ENCODE measurements around the gene HEXA.

DNA sequence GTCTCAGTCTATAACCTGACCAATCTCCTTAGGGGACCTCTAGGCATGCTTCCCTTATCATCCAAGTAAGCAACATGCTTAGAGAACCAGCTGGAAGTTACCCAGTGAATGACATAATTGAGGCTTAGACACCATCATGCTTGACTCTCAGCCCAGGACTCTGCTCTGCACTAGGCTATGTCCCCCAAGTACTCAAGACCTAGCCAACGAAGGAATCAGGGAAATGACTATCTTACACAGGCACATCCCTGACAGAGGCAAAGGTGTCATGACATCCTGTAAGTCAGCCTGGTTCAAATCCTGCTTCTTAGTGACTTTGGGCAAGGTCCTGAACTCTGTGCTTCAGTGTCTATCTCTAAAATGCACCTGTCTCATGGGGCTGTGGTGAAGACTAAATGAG is 31.2 kb downstream of the HEXA start:
- TF ChIP-seq EP300 (IDR thresholded peaks at IDR 0.05; ENCODE audit: borderline replicate concordance in 1 of 2, low read depth in 2 of 2, low read length in 2 of 2) = no peak
- TF ChIP-seq, protein P1, sequence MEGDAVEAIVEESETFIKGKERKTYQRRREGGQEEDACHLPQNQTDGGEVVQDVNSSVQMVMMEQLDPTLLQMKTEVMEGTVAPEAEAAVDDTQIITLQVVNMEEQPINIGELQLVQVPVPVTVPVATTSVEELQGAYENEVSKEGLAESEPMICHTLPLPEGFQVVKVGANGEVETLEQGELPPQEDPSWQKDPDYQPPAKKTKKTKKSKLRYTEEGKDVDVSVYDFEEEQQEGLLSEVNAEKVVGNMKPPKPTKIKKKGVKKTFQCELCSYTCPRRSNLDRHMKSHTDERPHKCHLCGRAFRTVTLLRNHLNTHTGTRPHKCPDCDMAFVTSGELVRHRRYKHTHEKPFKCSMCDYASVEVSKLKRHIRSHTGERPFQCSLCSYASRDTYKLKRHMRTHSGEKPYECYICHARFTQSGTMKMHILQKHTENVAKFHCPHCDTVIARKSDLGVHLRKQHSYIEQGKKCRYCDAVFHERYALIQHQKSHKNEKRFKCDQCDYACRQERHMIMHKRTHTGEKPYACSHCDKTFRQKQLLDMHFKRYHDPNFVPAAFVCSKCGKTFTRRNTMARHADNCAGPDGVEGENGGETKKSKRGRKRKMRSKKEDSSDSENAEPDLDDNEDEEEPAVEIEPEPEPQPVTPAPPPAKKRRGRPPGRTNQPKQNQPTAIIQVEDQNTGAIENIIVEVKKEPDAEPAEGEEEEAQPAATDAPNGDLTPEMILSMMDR (IDR thresholded peaks at IDR 0.05; ENCODE audit: control extremely low read depth in 1 of 3, insufficient read depth in 1 of 3, low read depth in 1 of 3, low read length in 3 of 3) = no peak
- no peak for TF ChIP-seq CREB1 (IDR thresholded peaks at IDR 0.05)
- TF ChIP-seq POLR2A (IDR thresholded peaks at IDR 0.05; ENCODE audit: control extremely low read depth in 1 of 2, low read depth in 2 of 2, low read length in 2 of 2) = no peak
- no peak for TF ChIP-seq EZH2 (IDR thresholded peaks at IDR 0.05; ENCODE audit: low read depth, low read length, severe bottlenecking)
- no peak for TF ChIP-seq ZNF274 (IDR thresholded peaks at IDR 0.05; ENCODE audit: borderline replicate concordance, extremely low read depth, low read length)
- TF ChIP-seq TAF1 (IDR thresholded peaks at IDR 0.05; ENCODE audit: low read depth, low read length) = no peak
- TF ChIP-seq SP1 (IDR thresholded peaks at IDR 0.05; ENCODE audit: low read depth, low read length) = no peak
- no peak for TF ChIP-seq JUND (IDR thresholded peaks at IDR 0.05; ENCODE audit: low read length)
- TF ChIP-seq, protein P2, sequence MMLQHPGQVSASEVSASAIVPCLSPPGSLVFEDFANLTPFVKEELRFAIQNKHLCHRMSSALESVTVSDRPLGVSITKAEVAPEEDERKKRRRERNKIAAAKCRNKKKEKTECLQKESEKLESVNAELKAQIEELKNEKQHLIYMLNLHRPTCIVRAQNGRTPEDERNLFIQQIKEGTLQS (IDR thresholded peaks at IDR 0.05; ENCODE audit: insufficient read depth, low read depth, low read length) = no peak
- TF ChIP-seq GABPA (IDR thresholded peaks at IDR 0.05; ENCODE audit: borderline replicate concordance, insufficient read depth, low read length) = no peak
- no peak for TF ChIP-seq CHD2 (IDR thresholded peaks at IDR 0.05; ENCODE audit: low read length)
